Endothelial cell of umbilical vein (primary cell): Measurements from ENCODE around the gene MRC2. TPM values are rescaled to one million over a fixed set of nuclear protein-coding genes. Genes with fewer than 3 reads are reported as not detected.

Experiments used
- BruUV-seq: library from RNA; stranded (reverse); fragments of 400-500 nt; replicated peaks from 2 replicates; lab custom pipeline; 2021; lab: Mats Ljungman, UMichigan
- CTCF ChIA-PET: fragments of 300-600, 350-600 bp; sonication (Branson Sonifier 250); formaldehyde crosslinking; loops from one replicate; lab custom pipeline; 2021; ENCODE audit warnings: antibody characterized with exemption, inconsistent platforms; lab: Charles Lee
- POLR2A ChIA-PET: fragments of 300-600, 350-600 bp; sonication (Branson Sonifier 250); formaldehyde crosslinking; loops from one replicate; lab custom pipeline; 2021; ENCODE audit warnings: antibody characterized with exemption, inconsistent platforms; lab: Charles Lee
- DNase-seq: peaks from one replicate; pipeline ENCODE4 v3.0.0-alpha.2; 2011; ENCODE audit warnings: low read depth, low spot score
- FAIRE-seq: peaks from 2 replicates; lab custom pipeline; 2011; peaks lifted over from hg19 to GRCh38; lab: Jason Lieb, UNC
- H2AFZ ChIP-seq: 2 replicates; pipeline ENCODE4 v1.6.0; 2012; ENCODE audit warnings: low read depth, low read length, control low read depth, inconsistent platforms
- H3K27ac ChIP-seq: 2 replicates; pipeline ENCODE4 v1.5.1; 2011; ENCODE audit warnings: low read depth, mild to moderate bottlenecking, control low read depth, low read length, moderate library complexity; ENCODE audit not compliant: insufficient read depth
- H3K27me3 ChIP-seq, 2 experiments: 2 replicates each; pipeline versions ENCODE4 v1.6.0 to v1.6.1; 2011; ENCODE audit warnings: low read length in 2 of 2, mixed read lengths in 1 of 2; ENCODE audit not compliant: control insufficient read depth in 2 of 2, insufficient read depth in 2 of 2
- H3K36me3 ChIP-seq, 2 experiments: 2 replicates in 1 of 2; 3 replicates in 1 of 2; pipeline ENCODE4 v1.5.1; 2011; ENCODE audit warnings: low read length in 2 of 2, mild to moderate bottlenecking in 1 of 2, moderate library complexity in 1 of 2; ENCODE audit not compliant: control insufficient read depth in 2 of 2, insufficient read depth in 2 of 2; ENCODE audit errors: extremely low read depth in 1 of 2
- H3K4me1 ChIP-seq: 3 replicates; pipeline ENCODE4 v1.5.1; 2011; ENCODE audit warnings: mild to moderate bottlenecking, low read length; ENCODE audit not compliant: control insufficient read depth, insufficient read depth; ENCODE audit errors: extremely low read depth
- H3K4me2 ChIP-seq: 2 replicates; pipeline ENCODE4 v1.6.1; 2011; ENCODE audit warnings: low read length, control low read depth, mixed read lengths; ENCODE audit not compliant: insufficient read depth
- H3K4me3 ChIP-seq, 3 experiments: fragments of 200-600 bp in 1 of 3; sonication (generic), shearing (Covaris generic) in 1 of 3; replicated peaks in 1 of 3; 2 replicates each; pipeline ENCODE4 v1.5.1; 2011 to 2016; ENCODE audit warnings: control low read depth in 3 of 3, low read length in 3 of 3, mild to moderate bottlenecking in 2 of 3, inconsistent platforms in 1 of 3, low read depth in 1 of 3, moderate library complexity in 1 of 3; ENCODE audit not compliant: insufficient read depth in 1 of 3
- H3K79me2 ChIP-seq: 2 replicates; pipeline ENCODE4 v1.6.0; 2012; ENCODE audit warnings: low read length, inconsistent platforms; ENCODE audit not compliant: control insufficient read depth, insufficient read depth
- H3K9ac ChIP-seq: replicated peaks from 2 replicates; pipeline ENCODE3; 2011; ENCODE audit warnings: low read length, control low read depth; ENCODE audit not compliant: insufficient read depth; ENCODE audit errors: extremely low read depth
- H3K9me1 ChIP-seq: replicated peaks from 3 replicates; pipeline ENCODE4 v1.6.0; 2011; ENCODE audit warnings: mild to moderate bottlenecking, low read length; ENCODE audit not compliant: control insufficient read depth, insufficient read depth; ENCODE audit errors: extremely low read depth
- H3K9me3 ChIP-seq: replicated peaks from 2 replicates; pipeline ENCODE4 v1.5.1; 2012; ENCODE audit warnings: low read length, inconsistent platforms; ENCODE audit not compliant: control insufficient read depth, insufficient read depth
- H4K20me1 ChIP-seq: replicated peaks from 2 replicates; pipeline ENCODE3; 2011; ENCODE audit warnings: mild to moderate bottlenecking, low read length; ENCODE audit not compliant: control insufficient read depth, insufficient read depth; ENCODE audit errors: extremely low read depth
- EZH2 ChIP-seq: IDR thresholded peaks from 2 replicates; pipeline ENCODE4 v1.6.1; 2012; ENCODE audit warnings: borderline replicate concordance, low read depth, mild to moderate bottlenecking, moderate library complexity, low read length, inconsistent platforms; ENCODE audit not compliant: severe bottlenecking
- FOS ChIP-seq: IDR thresholded peaks from 2 replicates; pipeline ENCODE4 v1.6.1; 2011; ENCODE audit warnings: mild to moderate bottlenecking, low read length, moderate library complexity, borderline replicate concordance; ENCODE audit not compliant: insufficient read depth
- GATA2 ChIP-seq: IDR thresholded peaks from 2 replicates; pipeline ENCODE4 v1.7.0; 2011; ENCODE audit warnings: low read depth, mild to moderate bottlenecking, moderate library complexity, mixed read lengths, low read length; ENCODE audit not compliant: insufficient read length, insufficient read depth
- JUN ChIP-seq: IDR thresholded peaks from 2 replicates; pipeline ENCODE4 v1.6.1; 2011; ENCODE audit warnings: borderline replicate concordance, low read depth; ENCODE audit not compliant: insufficient read length, insufficient read depth
- MAX ChIP-seq: IDR thresholded peaks from 2 replicates; pipeline ENCODE4 v1.6.1; 2011; ENCODE audit not compliant: insufficient read depth, insufficient read length
- MYC ChIP-seq: IDR thresholded peaks from one replicate; pipeline ENCODE4 v1.6.1; 2011; ENCODE audit warnings: mild to moderate bottlenecking, low read depth, low read length
- POLR2A ChIP-seq: IDR thresholded peaks from 2 replicates; pipeline ENCODE4 v1.6.1; 2012; ENCODE audit warnings: low read depth, mild to moderate bottlenecking, control low read depth, low read length
- POLR2AphosphoS5 ChIP-seq: IDR thresholded peaks from 2 replicates; pipeline ENCODE4 v1.6.1; 2012; ENCODE audit warnings: low read depth, mild to moderate bottlenecking, control low read depth, low read length, moderate library complexity; ENCODE audit not compliant: insufficient read depth
- dilution Hi-C: fragments of 300-500 bp; cut with MboI; formaldehyde crosslinking; loops from one replicate; pipeline ENCODE4 v1.15.0; 2019; ENCODE audit warnings: low sequenced_read_pairs; ENCODE audit not compliant: extremely low pct_ligation_motif_present
- intact Hi-C: fragments of 100-400 bp; cut with micrococcal nuclease; formaldehyde crosslinking; loops from one replicate; pipeline ENCODE4 v1.10.0; 2022
- polyA plus RNA-seq, 4 experiments: library from polyadenylated mRNA; depleted of rRNA in 3 of 4; stranded (reverse) in 3 of 4; unstranded in 1 of 4; fragments of >200 nt; gene quantifications; 2 replicates each; pipeline versions ENCODE4 v1.2.1 to v1.2.3, GENCODE V29; 2011 to 2012; ENCODE audit warnings: missing spikeins in 1 of 4
- total RNA-seq: library from RNA; stranded (reverse); gene quantifications from 2 replicates; pipeline ENCODE4 v1.2.3, GENCODE V29; 2021
- TF ChIP-seq, protein P1 (sequence below), 2 donors: IDR thresholded peaks; 1 replicate in 1 of 2; 2 replicates in 1 of 2; pipeline ENCODE4 v1.5.1; 2011; ENCODE audit warnings: low read length in 2 of 2, mild to moderate bottlenecking in 2 of 2, moderate library complexity in 2 of 2, control low read depth in 1 of 2, inconsistent platforms in 1 of 2, low read depth in 1 of 2; ENCODE audit not compliant: insufficient read depth in 1 of 2; ENCODE audit errors: extremely low read depth in 1 of 2

MRC2 gene
- total and polyA plus RNA-seq, 2 donors (not counting 3 experiments of a cell fraction or from before 2014, with no cell fraction given): 30.6 to 52.7 TPM

- Histone ChIP-seq H3K4me1 (peaks cover 32% of the 10 kb centered on the region), H3K27me3 (peaks cover 0 to 8% of the 10 kb centered on the region in 2 experiments), H4K20me1 (no peaks in the 10 kb centered on the region), H3K9me1 (no peaks in the 10 kb centered on the region), H2AFZ (peak overlapping the region; percentile 27), H3K27ac (peak overlapping the region; percentile 40), H3K9me3 (no peaks in the 10 kb centered on the region), H3K36me3 (no peaks in the 10 kb centered on the region), H3K9ac (peak overlapping the region; percentile 64), H3K79me2 (no peaks in the 10 kb centered on the region), H3K4me3 (peak overlapping the region in 2 of 3 experiments; percentile 48 to 56), H3K4me2 (peak overlapping the region; percentile 90)
- dilution Hi-C loops: no loop called here
- BruUV-seq: no TSS peak
- intact Hi-C loops: loop anchor here (5.0 to 10.0 kb wide), 2 partner anchors 117 to 280 kb away; partner anchors contain the start of gene METTL2A
- peak; percentile 88 for FAIRE-seq
- TF ChIP-seq MYC (no peak), MAX (no peak), POLR2A (no peak), FOS (no peak), GATA2 (peak; percentile 99), POLR2AphosphoS5 (peak; percentile 56), JUN (peak; percentile 13), EZH2 (no peak)
- TF ChIP-seq, protein P1, sequence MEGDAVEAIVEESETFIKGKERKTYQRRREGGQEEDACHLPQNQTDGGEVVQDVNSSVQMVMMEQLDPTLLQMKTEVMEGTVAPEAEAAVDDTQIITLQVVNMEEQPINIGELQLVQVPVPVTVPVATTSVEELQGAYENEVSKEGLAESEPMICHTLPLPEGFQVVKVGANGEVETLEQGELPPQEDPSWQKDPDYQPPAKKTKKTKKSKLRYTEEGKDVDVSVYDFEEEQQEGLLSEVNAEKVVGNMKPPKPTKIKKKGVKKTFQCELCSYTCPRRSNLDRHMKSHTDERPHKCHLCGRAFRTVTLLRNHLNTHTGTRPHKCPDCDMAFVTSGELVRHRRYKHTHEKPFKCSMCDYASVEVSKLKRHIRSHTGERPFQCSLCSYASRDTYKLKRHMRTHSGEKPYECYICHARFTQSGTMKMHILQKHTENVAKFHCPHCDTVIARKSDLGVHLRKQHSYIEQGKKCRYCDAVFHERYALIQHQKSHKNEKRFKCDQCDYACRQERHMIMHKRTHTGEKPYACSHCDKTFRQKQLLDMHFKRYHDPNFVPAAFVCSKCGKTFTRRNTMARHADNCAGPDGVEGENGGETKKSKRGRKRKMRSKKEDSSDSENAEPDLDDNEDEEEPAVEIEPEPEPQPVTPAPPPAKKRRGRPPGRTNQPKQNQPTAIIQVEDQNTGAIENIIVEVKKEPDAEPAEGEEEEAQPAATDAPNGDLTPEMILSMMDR (IDR thresholded peaks at IDR 0.05; ENCODE audit: extremely low read depth in 1 of 2, insufficient read depth in 1 of 2, low read depth in 1 of 2, low read length in 2 of 2): no peak
- ChIA-PET POLR2A (interaction anchor here (0.8 kb wide), 1 partner anchor 23 kb away, joined by 3 read pairs; no protein-coding TSS in a partner anchor), CTCF (interaction anchor here (0.9 to 2.2 kb wide), 5 partner anchors 11 to 701 kb away, joined by 3 to 12 read pairs (median 4); no protein-coding TSS in a partner anchor)
- peak; percentile 80 for DNase-seq
Observed at GRCh38 chr17:62705156-62705777, 77.8 kb downstream of the MRC2 start.
